OCI-LY7 (cell line): Measurements from ENCODE around the gene ROR2. TPM values are rescaled to one million over a fixed set of nuclear protein-coding genes. Genes with fewer than 3 reads are reported as not detected.

Source experiments
- BruUV-seq: library from RNA; stranded (reverse); fragments of 400-500 nt; replicated peaks from 2 replicates; lab custom pipeline; 2021; lab: Mats Ljungman, UMichigan
- CTCF ChIA-PET: fragments of 300-600 bp; sonication (Branson Sonifier 250); formaldehyde crosslinking; loops from one replicate; lab custom pipeline; 2022; ENCODE audit warnings: antibody characterized with exemption; ENCODE audit not compliant: unreplicated experiment; lab: Charles Lee
- POLR2A ChIA-PET: fragments of 300-600 bp; sonication (Branson Sonifier 250); formaldehyde crosslinking; loops from one replicate; lab custom pipeline; 2022; ENCODE audit warnings: antibody characterized with exemption; lab: Charles Lee
- DNase-seq: peaks from one replicate; pipeline ENCODE4 v3.0.0-alpha.2; 2015; ENCODE audit warnings: low spot score
- H2AFZ ChIP-seq: fragments of 200-600 bp; sonication (generic), shearing (Covaris generic); 2 replicates; pipeline ENCODE4 v1.6.1; 2014; ENCODE audit warnings: mild to moderate bottlenecking, antibody characterized with exemption, low read length, moderate library complexity
- H3K27ac ChIP-seq: fragments of 200-600 bp; sonication (generic); 2 replicates; pipeline ENCODE4 v1.5.1; 2014; ENCODE audit warnings: mixed run types, low read depth, mild to moderate bottlenecking, moderate library complexity, low read length, inconsistent platforms; ENCODE audit not compliant: poor library complexity, severe bottlenecking
- H3K36me3 ChIP-seq: fragments of 200-600 bp; sonication (generic); 2 replicates; pipeline ENCODE4 v1.6.1; 2014; ENCODE audit warnings: mild to moderate bottlenecking, antibody characterized with exemption, low read length, moderate library complexity, mixed read lengths; ENCODE audit not compliant: insufficient read depth
- H3K4me1 ChIP-seq: fragments of 200-600 bp; sonication (generic); 2 replicates; pipeline ENCODE4 v1.5.1; 2014; ENCODE audit warnings: mild to moderate bottlenecking, low read length; ENCODE audit not compliant: insufficient read depth, poor library complexity, severe bottlenecking
- H3K4me2 ChIP-seq: fragments of 200-600 bp; sonication (generic); 2 replicates; pipeline ENCODE4 v1.6.1; 2014; ENCODE audit warnings: mild to moderate bottlenecking, low read length
- H3K4me3 ChIP-seq: fragments of 200-600 bp; sonication (generic); 2 replicates; pipeline ENCODE4 v1.5.1; 2014; ENCODE audit warnings: mild to moderate bottlenecking, low read depth, low read length; ENCODE audit not compliant: poor library complexity, severe bottlenecking
- H3K79me2 ChIP-seq: fragments of 200-600 bp; sonication (generic); 2 replicates; pipeline ENCODE4 v1.6.1; 2016; ENCODE audit warnings: low read depth, mild to moderate bottlenecking, low read length, moderate library complexity, mixed read lengths; ENCODE audit not compliant: insufficient read depth
- H3K9me2 ChIP-seq: fragments of 200-600 bp; sonication (generic); 2 replicates; pipeline ENCODE4 v1.6.1; 2016; ENCODE audit warnings: mild to moderate bottlenecking, low read length, mixed read lengths; ENCODE audit not compliant: insufficient read depth
- H3K9me3 ChIP-seq: fragments of 200-600 bp; sonication (generic); 2 replicates; pipeline ENCODE4 v1.6.1; 2014; ENCODE audit warnings: mild to moderate bottlenecking, mixed run types, low read length, mixed read lengths
- H4K20me1 ChIP-seq: fragments of 200-600 bp; sonication (generic); 2 replicates; pipeline ENCODE4 v1.6.1; 2014; ENCODE audit warnings: mild to moderate bottlenecking, antibody characterized with exemption, low read length, moderate library complexity, mixed read lengths; ENCODE audit not compliant: insufficient read depth
- EZH2phosphoT487 ChIP-seq: fragments of 200-600 bp; sonication (generic); IDR thresholded peaks from 2 replicates; pipeline ENCODE4 v1.6.1; 2018; ENCODE audit warnings: low read depth, borderline replicate concordance, mild to moderate bottlenecking, mixed run types, antibody characterized with exemption, low read length, moderate library complexity, mixed read lengths
- intact Hi-C: fragments of 100-400 bp; cut with micrococcal nuclease; formaldehyde crosslinking; loops from one replicate; pipeline ENCODE4 v1.10.0; 2022; ENCODE audit not compliant: unreplicated experiment
- total RNA-seq, 2 experiments: library from RNA; depleted of rRNA in 1 of 2; stranded (reverse); fragments of >200 nt in 1 of 2; shearing (Covaris generic) in 1 of 2; gene quantifications; 2 replicates each; pipeline ENCODE4 v1.2.3, GENCODE V29; 2014 to 2022
- TF ChIP-seq, protein P1 (sequence below): fragments of 200-600 bp; sonication (generic); conservative IDR thresholded peaks from 2 replicates; pipeline ENCODE4 v1.5.1; 2014; ENCODE audit warnings: mild to moderate bottlenecking, antibody characterized with exemption, low read length, moderate library complexity, mixed read lengths

The ROR2 gene
- total RNA-seq, 2 experiments from 2014 or later, result 0.10 to 0.19 TPM

DNA sequence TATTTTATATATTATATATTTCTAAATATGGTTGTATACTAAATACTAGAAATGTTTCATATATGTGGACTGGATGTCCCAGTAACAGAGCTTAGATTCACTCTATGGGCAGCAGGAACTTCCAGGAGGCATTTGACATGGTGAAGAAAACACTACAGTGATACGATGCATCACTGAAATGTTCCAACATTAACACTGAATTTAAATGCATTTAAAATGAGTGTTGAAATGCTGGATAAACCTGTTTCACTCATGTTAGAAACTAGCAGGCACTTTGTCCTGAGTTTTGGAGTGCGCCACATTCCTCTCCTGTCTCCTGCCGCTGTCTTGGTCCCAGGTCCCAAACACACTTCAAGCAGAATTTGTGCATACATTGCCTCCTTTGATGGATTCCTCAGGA lies 288.6 kb downstream of the ROR2 start:
- H3K4me1 ChIP-seq, result no peaks in the 10 kb centered on the region
- intact Hi-C loops, result no loop called here
- H3K36me3 ChIP-seq, result no peaks in the 10 kb centered on the region
- no peaks in the 10 kb centered on the region for H3K9me3 ChIP-seq
- H3K4me3 ChIP-seq, result no peak overlapping the region
- no peak overlapping the region for H3K27ac ChIP-seq
- no peaks in the 10 kb centered on the region for H4K20me1 ChIP-seq
- CTCF ChIA-PET, result no interaction called here
- no peaks in the 10 kb centered on the region for H3K9me2 ChIP-seq
- TF ChIP-seq, protein P1, sequence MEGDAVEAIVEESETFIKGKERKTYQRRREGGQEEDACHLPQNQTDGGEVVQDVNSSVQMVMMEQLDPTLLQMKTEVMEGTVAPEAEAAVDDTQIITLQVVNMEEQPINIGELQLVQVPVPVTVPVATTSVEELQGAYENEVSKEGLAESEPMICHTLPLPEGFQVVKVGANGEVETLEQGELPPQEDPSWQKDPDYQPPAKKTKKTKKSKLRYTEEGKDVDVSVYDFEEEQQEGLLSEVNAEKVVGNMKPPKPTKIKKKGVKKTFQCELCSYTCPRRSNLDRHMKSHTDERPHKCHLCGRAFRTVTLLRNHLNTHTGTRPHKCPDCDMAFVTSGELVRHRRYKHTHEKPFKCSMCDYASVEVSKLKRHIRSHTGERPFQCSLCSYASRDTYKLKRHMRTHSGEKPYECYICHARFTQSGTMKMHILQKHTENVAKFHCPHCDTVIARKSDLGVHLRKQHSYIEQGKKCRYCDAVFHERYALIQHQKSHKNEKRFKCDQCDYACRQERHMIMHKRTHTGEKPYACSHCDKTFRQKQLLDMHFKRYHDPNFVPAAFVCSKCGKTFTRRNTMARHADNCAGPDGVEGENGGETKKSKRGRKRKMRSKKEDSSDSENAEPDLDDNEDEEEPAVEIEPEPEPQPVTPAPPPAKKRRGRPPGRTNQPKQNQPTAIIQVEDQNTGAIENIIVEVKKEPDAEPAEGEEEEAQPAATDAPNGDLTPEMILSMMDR, result no peak
- no peak for TF ChIP-seq EZH2phosphoT487
- no peak overlapping the region for H3K4me2 ChIP-seq
- BruUV-seq, result no TSS peak
- H2AFZ ChIP-seq, result no peak overlapping the region
- no peak for DNase-seq
- POLR2A ChIA-PET, result no interaction called here
- no peaks in the 10 kb centered on the region for H3K79me2 ChIP-seq

DNA sequence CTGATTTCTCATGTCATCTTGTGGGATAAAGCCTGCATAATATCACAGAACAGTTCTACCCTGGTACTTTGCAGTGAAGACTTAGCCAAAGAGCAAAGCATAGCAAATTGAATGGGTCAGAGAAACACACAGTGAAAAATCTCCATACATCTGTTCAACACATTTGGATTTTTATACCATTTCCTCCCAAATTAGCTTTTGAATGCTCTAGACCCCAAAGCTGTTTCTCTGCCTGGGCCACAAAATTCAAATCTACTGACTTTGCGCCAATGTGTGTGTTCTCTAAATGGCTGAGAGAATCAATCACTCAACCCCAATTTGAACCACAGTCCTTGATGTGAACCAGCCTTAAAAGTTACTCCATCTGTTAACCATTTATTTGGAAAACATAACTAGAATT lies 289.5 kb downstream of the ROR2 start:
- Histone ChIP-seq H3K9me2 (no peaks in the 10 kb centered on the region), H3K27ac (no peak overlapping the region), H3K36me3 (no peaks in the 10 kb centered on the region), H4K20me1 (no peaks in the 10 kb centered on the region), H3K4me2 (no peak overlapping the region), H3K4me1 (no peaks in the 10 kb centered on the region), H2AFZ (no peak overlapping the region), H3K79me2 (no peaks in the 10 kb centered on the region), H3K9me3 (no peaks in the 10 kb centered on the region), H3K4me3 (no peak overlapping the region)
- ChIA-PET POLR2A (no interaction called here), CTCF (no interaction called here)
- no peak for TF ChIP-seq EZH2phosphoT487
- BruUV-seq, result no TSS peak
- intact Hi-C loops, result no loop called here
- no peak for DNase-seq

DNA sequence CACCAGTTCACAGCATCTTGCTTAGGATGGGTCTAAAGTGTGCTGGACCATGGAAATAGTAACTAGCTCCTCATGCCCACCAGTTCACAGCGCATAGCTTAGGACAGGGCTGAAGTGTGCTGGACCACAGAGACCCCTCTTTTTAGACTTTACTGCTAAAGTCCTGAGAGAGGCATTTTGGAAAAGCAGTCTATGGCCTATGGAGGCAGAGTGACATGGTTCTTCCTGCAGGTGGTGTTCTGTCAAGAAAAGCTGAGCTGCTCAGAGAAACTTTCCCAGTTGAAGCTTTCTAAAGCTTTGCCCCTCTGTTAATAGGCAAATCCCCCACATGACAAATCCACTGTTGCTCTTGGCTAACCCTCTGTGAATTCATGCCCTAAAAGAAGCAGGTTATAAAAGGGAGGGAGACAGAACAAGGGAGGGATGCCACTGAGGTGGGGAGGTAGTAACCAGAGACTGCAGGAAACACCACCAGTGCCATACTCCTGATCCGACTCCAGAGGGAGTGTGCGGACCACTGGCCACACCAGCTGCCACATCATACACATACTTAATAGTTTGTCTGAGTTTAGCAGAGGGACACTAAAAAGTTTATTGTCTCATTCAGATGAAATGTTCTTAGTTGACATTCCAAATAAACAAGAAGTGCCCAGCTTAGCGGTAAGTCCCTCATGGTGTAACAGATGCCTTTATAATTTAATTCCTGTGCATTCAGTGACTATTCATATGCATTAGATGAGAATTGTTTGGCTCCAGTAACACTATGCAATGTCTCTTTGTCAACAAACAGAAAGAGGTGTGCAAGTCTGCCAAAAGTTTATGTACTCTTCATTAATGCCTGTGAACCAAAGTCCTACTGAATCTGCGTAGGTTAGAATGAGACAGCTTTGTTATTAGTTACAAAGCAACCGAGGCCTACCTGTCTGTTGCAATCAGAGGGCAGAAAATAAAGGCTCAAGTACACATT lies 290.2 kb downstream of the ROR2 start:
- no peak for DNase-seq
- no peaks in the 10 kb centered on the region for H4K20me1 ChIP-seq
- H3K79me2 ChIP-seq, result no peaks in the 10 kb centered on the region
- BruUV-seq, result no TSS peak
- no peak for TF ChIP-seq EZH2phosphoT487
- TF ChIP-seq, protein P1, result peak; percentile 53
- POLR2A ChIA-PET, result interaction anchor here (0.6 kb wide), 1 partner anchor 65 kb away, joined by 3 read pairs; no protein-coding TSS in a partner anchor
- no peak overlapping the region for H3K4me2 ChIP-seq
- H3K36me3 ChIP-seq, result no peaks in the 10 kb centered on the region
- CTCF ChIA-PET, result no interaction called here
- no peak overlapping the region for H3K4me3 ChIP-seq
- H3K4me1 ChIP-seq, result no peaks in the 10 kb centered on the region
- no peak overlapping the region for H2AFZ ChIP-seq
- no peak overlapping the region for H3K27ac ChIP-seq
- no peaks in the 10 kb centered on the region for H3K9me3 ChIP-seq
- intact Hi-C loops, result no loop called here
- H3K9me2 ChIP-seq, result no peaks in the 10 kb centered on the region
